ENCODE results near the gene SMG1. TPM values are rescaled to one million over a fixed set of nuclear protein-coding genes. Genes with fewer than 3 reads are reported as not detected.

Gene SMG1
- polyA plus RNA-seq, 1 experiment = 38.7 TPM

GRCh38 chr16:18800293-18800692 lies 125.9 kb downstream of the SMG1 start:
- no peak for TF ChIP-seq CTCF (IDR thresholded peaks at IDR 0.05; ENCODE audit: low read depth, low read length)
- Histone ChIP-seq H3K9me3 (ENCODE audit: control insufficient read depth, insufficient read depth, low read length) (peaks cover 4% of the 10 kb centered on the region; the same call in 1 of the 2 replicates), H3K4me3 (ENCODE audit: low read depth, low read length) (peak overlapping the region; percentile 93), H3K27ac (ENCODE audit: low read depth, low read length) (no peak overlapping the region), H3K27me3 (ENCODE audit: control insufficient read depth, insufficient read depth, low read length) (no peaks in the 10 kb centered on the region)
- CTCF ChIA-PET = interaction anchor here (1.5 to 1.6 kb wide), 2 partner anchors 10 to 170 kb away, joined by 3 to 7 read pairs; partner anchors contain the start of gene RPS15A
- no peak for DNase-seq (ENCODE audit: low read depth, low spot score)
- POLR2A ChIA-PET = interaction anchor here (0.6 to 4.5 kb wide), 4 partner anchors 10 to 949 kb away, joined by 3 to 133 read pairs (median 7); partner anchors contain the start of gene RPS15A

GRCh38 chr16:18799500-18799899 lies 126.7 kb downstream of the SMG1 start:
- Histone ChIP-seq H3K27me3 (ENCODE audit: control insufficient read depth, insufficient read depth, low read length) (no peaks in the 10 kb centered on the region), H3K9me3 (ENCODE audit: control insufficient read depth, insufficient read depth, low read length) (peaks cover 4% of the 10 kb centered on the region; the same call in 1 of the 2 replicates), H3K4me3 (ENCODE audit: low read depth, low read length) (peak overlapping the region; percentile 93), H3K27ac (ENCODE audit: low read depth, low read length) (no peak overlapping the region)
- ChIA-PET POLR2A (interaction anchor here (0.6 to 4.5 kb wide), 2 partner anchors 9 to 17 kb away, joined by 3 to 133 read pairs; partner anchors contain the start of gene RPS15A), CTCF (interaction anchor here (1.5 to 1.6 kb wide), 2 partner anchors 9 to 170 kb away, joined by 3 to 7 read pairs; partner anchors contain the start of gene RPS15A)
- no peak for DNase-seq (ENCODE audit: low read depth, low spot score)
- no peak for TF ChIP-seq CTCF (IDR thresholded peaks at IDR 0.05; ENCODE audit: low read depth, low read length)

- ChIA-PET POLR2A (no interaction called here), CTCF (interaction anchor here (1.1 kb wide), 1 partner anchor 172 kb away, joined by 4 read pairs; no protein-coding TSS in a partner anchor)
- H3K27me3 ChIP-seq (ENCODE audit: control insufficient read depth, insufficient read depth, low read length) = no peaks in the 10 kb centered on the region
- H3K4me3 ChIP-seq (ENCODE audit: low read depth, low read length) = no peak overlapping the region
- H3K9me3 ChIP-seq (ENCODE audit: control insufficient read depth, insufficient read depth, low read length) = peaks cover 4% of the 10 kb centered on the region; the same call in 1 of the 2 replicates
- no peak for TF ChIP-seq CTCF (IDR thresholded peaks at IDR 0.05; ENCODE audit: low read depth, low read length)
- no peak for DNase-seq (ENCODE audit: low read depth, low spot score)
- no peak overlapping the region for H3K27ac ChIP-seq (ENCODE audit: low read depth, low read length)
Observed at GRCh38 chr16:18797746-18798145, 128.5 kb downstream of the SMG1 start.

- DNase-seq (ENCODE audit: low read depth, low spot score) = no peak
- ChIA-PET POLR2A (no interaction called here), CTCF (no interaction called here)
- no peak for TF ChIP-seq CTCF (IDR thresholded peaks at IDR 0.05; ENCODE audit: low read depth, low read length)
- H3K27me3 ChIP-seq (ENCODE audit: control insufficient read depth, insufficient read depth, low read length) = no peaks in the 10 kb centered on the region
- H3K27ac ChIP-seq (ENCODE audit: low read depth, low read length) = no peak overlapping the region
- no peak overlapping the region for H3K4me3 ChIP-seq (ENCODE audit: low read depth, low read length)
- no peaks in the 10 kb centered on the region; the same call in 1 of the 2 replicates for H3K9me3 ChIP-seq (ENCODE audit: control insufficient read depth, insufficient read depth, low read length)
Observed at GRCh38 chr16:18796377-18796776, 129.8 kb downstream of the SMG1 start.

- Histone ChIP-seq H3K27me3 (ENCODE audit: control insufficient read depth, insufficient read depth, low read length) (no peaks in the 10 kb centered on the region), H3K4me3 (ENCODE audit: low read depth, low read length) (no peak overlapping the region), H3K9me3 (ENCODE audit: control insufficient read depth, insufficient read depth, low read length) (peaks cover 4% of the 10 kb centered on the region; the same call in 1 of the 2 replicates), H3K27ac (ENCODE audit: low read depth, low read length) (no peak overlapping the region)
- TF ChIP-seq CTCF (IDR thresholded peaks at IDR 0.05; ENCODE audit: low read depth, low read length) = no peak
- ChIA-PET POLR2A (interaction anchor here (6.0 kb wide), 1 partner anchor 7 kb away, joined by 133 read pairs; the partner anchor contains the start of gene ARL6IP1), CTCF (interaction anchor here (1.5 to 2.7 kb wide), 2 partner anchors 8 to 10 kb away, joined by 5 to 16 read pairs; partner anchors contain the start of gene ARL6IP1)
- no peak for DNase-seq (ENCODE audit: low read depth, low spot score)
Observed at GRCh38 chr16:18792836-18793433, 133.3 kb downstream of the SMG1 start.
